Measurements from ENCODE around the gene AKAP8L. TPM values are rescaled to one million over a fixed set of nuclear protein-coding genes. Genes with fewer than 3 reads are reported as not detected.
A peak's percentile ranks its signal among the peaks of the same experiment; 100 is the strongest.

Gene AKAP8L
- total RNA-seq, 1 donor, result 69.5 TPM

DNA sequence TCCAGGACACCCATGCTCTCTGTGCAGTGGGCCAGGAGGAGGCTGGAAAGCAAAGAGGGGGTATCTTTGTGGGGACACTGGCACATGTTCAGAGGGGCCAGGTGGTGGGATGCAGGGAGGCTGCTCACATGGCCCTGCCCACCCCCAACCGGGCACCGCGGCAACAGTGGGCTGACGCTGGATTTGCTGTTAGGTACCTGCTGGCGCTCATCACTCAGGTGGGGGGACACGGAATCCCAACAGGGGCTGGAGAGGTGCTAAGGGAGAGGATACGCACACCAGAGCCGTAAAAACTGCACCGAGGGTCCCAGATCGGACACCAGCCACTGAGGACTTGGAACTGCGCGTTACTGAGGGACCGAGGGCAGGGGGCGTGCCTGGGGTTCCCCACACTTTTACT, 19.2 kb downstream of the AKAP8L start:
- peaks cover 70% of the 10 kb centered on the region for H4K20me1 ChIP-seq (ENCODE audit: insufficient read depth, low read length)
- H3K36me3 ChIP-seq (ENCODE audit: insufficient read depth, low read length), result peaks cover 52% of the 10 kb centered on the region
- H3K9me3 ChIP-seq (ENCODE audit: low read depth, low read length), result no peaks in the 10 kb centered on the region
- peak; percentile 37 for DNase-seq (ENCODE audit: insufficient read length, low spot score, missing footprints)
- H3K4me2 ChIP-seq (ENCODE audit: insufficient read depth, low read length), result no peak overlapping the region
- H3K27ac ChIP-seq (ENCODE audit: low read depth, low read length), result no peak overlapping the region
- H3K79me2 ChIP-seq (ENCODE audit: insufficient read depth, low read length), result peaks cover 77% of the 10 kb centered on the region
- H3K27me3 ChIP-seq (ENCODE audit: insufficient read depth, low read length), result no peaks in the 10 kb centered on the region
- H3K4me1 ChIP-seq (ENCODE audit: insufficient read depth, low read length), result no peaks in the 10 kb centered on the region
- H2AFZ ChIP-seq (ENCODE audit: low read length), result no peak overlapping the region
- TF ChIP-seq, protein P1, sequence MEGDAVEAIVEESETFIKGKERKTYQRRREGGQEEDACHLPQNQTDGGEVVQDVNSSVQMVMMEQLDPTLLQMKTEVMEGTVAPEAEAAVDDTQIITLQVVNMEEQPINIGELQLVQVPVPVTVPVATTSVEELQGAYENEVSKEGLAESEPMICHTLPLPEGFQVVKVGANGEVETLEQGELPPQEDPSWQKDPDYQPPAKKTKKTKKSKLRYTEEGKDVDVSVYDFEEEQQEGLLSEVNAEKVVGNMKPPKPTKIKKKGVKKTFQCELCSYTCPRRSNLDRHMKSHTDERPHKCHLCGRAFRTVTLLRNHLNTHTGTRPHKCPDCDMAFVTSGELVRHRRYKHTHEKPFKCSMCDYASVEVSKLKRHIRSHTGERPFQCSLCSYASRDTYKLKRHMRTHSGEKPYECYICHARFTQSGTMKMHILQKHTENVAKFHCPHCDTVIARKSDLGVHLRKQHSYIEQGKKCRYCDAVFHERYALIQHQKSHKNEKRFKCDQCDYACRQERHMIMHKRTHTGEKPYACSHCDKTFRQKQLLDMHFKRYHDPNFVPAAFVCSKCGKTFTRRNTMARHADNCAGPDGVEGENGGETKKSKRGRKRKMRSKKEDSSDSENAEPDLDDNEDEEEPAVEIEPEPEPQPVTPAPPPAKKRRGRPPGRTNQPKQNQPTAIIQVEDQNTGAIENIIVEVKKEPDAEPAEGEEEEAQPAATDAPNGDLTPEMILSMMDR (IDR thresholded peaks at IDR 0.05; ENCODE audit: extremely low read depth, low read depth, low read length), result no peak
- no peak overlapping the region for H3K4me3 ChIP-seq (ENCODE audit: insufficient read depth, low read length)

DNA sequence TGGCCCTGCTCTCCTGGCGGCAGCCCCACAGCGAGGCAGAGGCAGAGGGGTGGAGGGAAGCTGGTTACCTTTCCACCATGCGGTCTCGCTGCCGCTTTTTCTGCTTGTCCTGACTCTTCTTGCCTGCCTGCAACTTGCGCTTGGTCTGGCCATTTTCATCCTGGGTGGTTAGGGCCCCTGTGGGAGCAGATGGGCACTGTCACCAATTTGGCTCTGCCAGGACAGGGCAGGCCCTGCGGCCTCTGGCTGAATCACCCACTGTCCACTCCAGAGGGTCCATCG, 19.6 kb downstream of the AKAP8L start:
- Histone ChIP-seq H2AFZ (ENCODE audit: low read length) (no peak overlapping the region), H3K79me2 (ENCODE audit: insufficient read depth, low read length) (peaks cover 77% of the 10 kb centered on the region), H3K36me3 (ENCODE audit: insufficient read depth, low read length) (peaks cover 57% of the 10 kb centered on the region), H3K27ac (ENCODE audit: low read depth, low read length) (no peak overlapping the region), H3K4me3 (ENCODE audit: insufficient read depth, low read length) (no peak overlapping the region), H3K4me1 (ENCODE audit: insufficient read depth, low read length) (no peaks in the 10 kb centered on the region), H3K9me3 (ENCODE audit: low read depth, low read length) (no peaks in the 10 kb centered on the region), H3K27me3 (ENCODE audit: insufficient read depth, low read length) (no peaks in the 10 kb centered on the region), H3K4me2 (ENCODE audit: insufficient read depth, low read length) (no peak overlapping the region), H4K20me1 (ENCODE audit: insufficient read depth, low read length) (peaks cover 67% of the 10 kb centered on the region)
- no peak for DNase-seq (ENCODE audit: insufficient read length, low spot score, missing footprints)
- TF ChIP-seq, protein P1 (IDR thresholded peaks at IDR 0.05; ENCODE audit: extremely low read depth, low read depth, low read length), result no peak

DNA sequence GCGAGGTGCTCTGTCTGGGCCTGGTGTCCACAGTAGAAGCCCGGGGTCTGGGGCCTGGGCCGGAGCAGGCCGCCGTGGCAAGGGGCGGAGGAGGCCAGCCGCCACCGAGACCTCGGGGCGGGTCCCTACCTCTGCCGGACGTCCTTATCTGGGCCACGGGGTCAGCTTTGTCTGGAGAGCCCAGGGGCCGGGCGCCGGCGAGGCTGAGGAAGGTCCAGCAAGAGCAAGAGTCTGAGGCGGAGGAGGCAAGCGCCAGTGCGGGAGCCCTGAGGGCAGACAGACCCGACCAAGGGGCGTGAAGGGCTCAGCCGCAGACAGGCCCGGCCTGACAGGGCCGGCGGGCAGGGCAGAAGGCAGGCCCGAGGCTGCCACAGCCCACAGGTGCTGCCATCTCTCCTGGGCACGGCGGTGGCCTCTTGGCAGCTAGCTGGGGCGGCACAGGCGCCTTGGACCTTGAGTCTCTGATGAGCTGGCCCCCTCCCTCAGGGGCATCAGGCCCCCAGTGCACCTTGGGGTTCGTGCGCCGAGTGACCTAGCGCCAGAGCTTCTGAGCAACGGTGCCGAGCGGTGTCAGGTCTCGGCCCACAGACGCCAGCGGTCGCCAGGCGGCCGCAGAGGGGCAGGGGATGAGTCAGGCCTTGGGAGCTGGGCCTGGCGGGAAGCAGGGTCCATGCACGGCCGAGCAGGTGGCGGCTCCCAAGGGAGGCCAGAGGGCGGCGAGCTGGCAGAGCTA, 20.1 kb downstream of the AKAP8L start:
- no peaks in the 10 kb centered on the region for H3K4me1 ChIP-seq (ENCODE audit: insufficient read depth, low read length)
- H3K27me3 ChIP-seq (ENCODE audit: insufficient read depth, low read length), result no peaks in the 10 kb centered on the region
- no peak overlapping the region for H3K27ac ChIP-seq (ENCODE audit: low read depth, low read length)
- no peaks in the 10 kb centered on the region for H3K9me3 ChIP-seq (ENCODE audit: low read depth, low read length)
- DNase-seq (ENCODE audit: insufficient read length, low spot score, missing footprints), result peak; percentile 54
- no peak overlapping the region for H2AFZ ChIP-seq (ENCODE audit: low read length)
- peaks cover 59% of the 10 kb centered on the region for H3K36me3 ChIP-seq (ENCODE audit: insufficient read depth, low read length)
- peaks cover 77% of the 10 kb centered on the region for H3K79me2 ChIP-seq (ENCODE audit: insufficient read depth, low read length)
- no peak overlapping the region for H3K4me2 ChIP-seq (ENCODE audit: insufficient read depth, low read length)
- TF ChIP-seq, protein P1 (IDR thresholded peaks at IDR 0.05; ENCODE audit: extremely low read depth, low read depth, low read length), result no peak
- H4K20me1 ChIP-seq (ENCODE audit: insufficient read depth, low read length), result peaks cover 63% of the 10 kb centered on the region
- no peak overlapping the region for H3K4me3 ChIP-seq (ENCODE audit: insufficient read depth, low read length)

DNA sequence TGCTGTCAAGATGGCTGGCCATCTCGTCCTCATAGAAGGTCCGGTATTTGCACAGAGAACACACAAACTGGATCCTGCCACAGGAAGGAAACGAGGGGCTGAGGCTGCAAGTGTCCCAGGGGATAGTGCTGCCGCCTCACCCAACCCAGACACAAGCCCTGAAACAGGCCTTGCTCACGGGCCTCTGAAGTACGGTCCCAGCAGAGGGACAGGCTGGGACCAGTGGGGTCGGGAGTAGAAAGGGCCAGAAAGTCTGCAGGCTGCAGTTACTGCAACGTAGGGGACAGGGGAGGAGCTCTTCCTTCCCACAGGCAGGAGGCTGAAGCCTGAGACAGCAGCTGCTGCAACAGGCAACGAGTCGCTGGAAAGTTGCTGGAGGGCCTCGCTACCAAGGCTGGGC, 21.0 kb downstream of the AKAP8L start:
- H3K27ac ChIP-seq (ENCODE audit: low read depth, low read length), result no peak overlapping the region
- TF ChIP-seq, protein P1 (IDR thresholded peaks at IDR 0.05; ENCODE audit: extremely low read depth, low read depth, low read length), result no peak
- peaks cover 54% of the 10 kb centered on the region for H4K20me1 ChIP-seq (ENCODE audit: insufficient read depth, low read length)
- peak; percentile 36 for DNase-seq (ENCODE audit: insufficient read length, low spot score, missing footprints)
- H3K4me1 ChIP-seq (ENCODE audit: insufficient read depth, low read length), result no peaks in the 10 kb centered on the region
- no peak overlapping the region for H2AFZ ChIP-seq (ENCODE audit: low read length)
- no peak overlapping the region for H3K4me3 ChIP-seq (ENCODE audit: insufficient read depth, low read length)
- no peaks in the 10 kb centered on the region for H3K9me3 ChIP-seq (ENCODE audit: low read depth, low read length)
- H3K36me3 ChIP-seq (ENCODE audit: insufficient read depth, low read length), result peaks cover 59% of the 10 kb centered on the region
- H3K79me2 ChIP-seq (ENCODE audit: insufficient read depth, low read length), result peaks cover 75% of the 10 kb centered on the region
- no peak overlapping the region for H3K4me2 ChIP-seq (ENCODE audit: insufficient read depth, low read length)
- H3K27me3 ChIP-seq (ENCODE audit: insufficient read depth, low read length), result no peaks in the 10 kb centered on the region
